NCI-H2196 (cell line): ENCODE measurements around the gene TMEM245.
"Not testable (repeated sequence)": the region's sequence is repeated elsewhere in the genome, so short reads cannot be mapped to it uniquely, and the experiment has no call there.

Source experiments
- DNase-seq: peaks from one replicate; lab custom pipeline; 2025; ENCODE audit not compliant: unreplicated experiment; lab: John Stamatoyannopoulos, UW

The TMEM245 gene

GRCh38 chr9:109133533-109133932 is 13.8 kb upstream of the TMEM245 start:
- no peak for DNase-seq

GRCh38 chr9:109132567-109133021 is 12.8 kb upstream of the TMEM245 start:
- DNase-seq: no peak

GRCh38 chr9:109129470-109130197 is 9.9 kb upstream of the TMEM245 start:
- no peak for DNase-seq

GRCh38 chr9:109126671-109127070 is 6.9 kb upstream of the TMEM245 start:
- not testable (repeated sequence) for DNase-seq

GRCh38 chr9:109124121-109124520 is 4.4 kb upstream of the TMEM245 start:
- DNase-seq: no peak

GRCh38 chr9:109122726-109123621 is 3.2 kb upstream of the TMEM245 start:
- DNase-seq: no peak

- DNase-seq: no peak
These were observed 1.6 kb upstream of the TMEM245 start for GRCh38 chr9:109121232-109121796.

GRCh38 chr9:109120204-109120789 is 550 bp upstream of the TMEM245 start:
- DNase-seq: no peak

- no peak for DNase-seq
These were observed 824 bp downstream of the TMEM245 start for GRCh38 chr9:109118808-109119438.

GRCh38 chr9:109117856-109118807 is 1.6 kb downstream of the TMEM245 start:
- no peak for DNase-seq

- no peak for DNase-seq
These were observed 3.7 kb downstream of the TMEM245 start for GRCh38 chr9:109115931-109116526.

- no peak for DNase-seq
These were observed 5.1 kb downstream of the TMEM245 start for GRCh38 chr9:109114670-109115069.

GRCh38 chr9:109113892-109114609 is 5.7 kb downstream of the TMEM245 start:
- DNase-seq: no peak

- DNase-seq: no peak
These were observed 6.5 kb downstream of the TMEM245 start for GRCh38 chr9:109113254-109113653.

GRCh38 chr9:109110329-109111021 is 9.3 kb downstream of the TMEM245 start:
- DNase-seq: no peak

GRCh38 chr9:109109967-109110328 is 9.8 kb downstream of the TMEM245 start:
- no peak for DNase-seq

- no peak for DNase-seq
These were observed 11.4 kb downstream of the TMEM245 start for GRCh38 chr9:109108318-109108717.
